ENCODE data around the gene KIAA0586.

KIAA0586 gene

GRCh38 chr14:58398495-58398894 is 29.0 kb upstream of the KIAA0586 start:
- DNase-seq (ENCODE audit: extremely low read depth, insufficient read length), result no peak
- no peak for TF ChIP-seq CTCF (IDR thresholded peaks at IDR 0.05; ENCODE audit: insufficient read depth, low read length, poor library complexity, severe bottlenecking)
- H3K4me3 ChIP-seq (replicated peaks; ENCODE audit: low read depth, low read length), result no peak overlapping the region
- H3K27me3 ChIP-seq (replicated peaks; ENCODE audit: control insufficient read depth, insufficient read depth, low read length), result no peaks in the 10 kb centered on the region
- H3K36me3 ChIP-seq (ENCODE audit: control insufficient read depth, insufficient read depth, low read length), result no peaks in the 10 kb centered on the region

- Histone ChIP-seq H3K4me3 (replicated peaks; ENCODE audit: low read depth, low read length) (no peak overlapping the region), H3K36me3 (ENCODE audit: control insufficient read depth, insufficient read depth, low read length) (no peaks in the 10 kb centered on the region), H3K27me3 (replicated peaks; ENCODE audit: control insufficient read depth, insufficient read depth, low read length) (no peaks in the 10 kb centered on the region)
- DNase-seq (ENCODE audit: extremely low read depth, insufficient read length), result no peak
- no peak for TF ChIP-seq CTCF (IDR thresholded peaks at IDR 0.05; ENCODE audit: insufficient read depth, low read length, poor library complexity, severe bottlenecking)
These were observed 28.6 kb upstream of the KIAA0586 start for GRCh38 chr14:58398895-58399294.

- DNase-seq (ENCODE audit: extremely low read depth, insufficient read length), result no peak
- no peak for TF ChIP-seq CTCF (IDR thresholded peaks at IDR 0.05; ENCODE audit: insufficient read depth, low read length, poor library complexity, severe bottlenecking)
- Histone ChIP-seq H3K36me3 (ENCODE audit: control insufficient read depth, insufficient read depth, low read length) (no peaks in the 10 kb centered on the region), H3K4me3 (replicated peaks; ENCODE audit: low read depth, low read length) (no peak overlapping the region), H3K27me3 (replicated peaks; ENCODE audit: control insufficient read depth, insufficient read depth, low read length) (no peaks in the 10 kb centered on the region)
These were observed 25.9 kb upstream of the KIAA0586 start for GRCh38 chr14:58401587-58401986.

GRCh38 chr14:58408681-58409215 is 18.8 kb upstream of the KIAA0586 start:
- Histone ChIP-seq H3K27me3 (replicated peaks; ENCODE audit: control insufficient read depth, insufficient read depth, low read length) (no peaks in the 10 kb centered on the region), H3K36me3 (ENCODE audit: control insufficient read depth, insufficient read depth, low read length) (peaks cover 4% of the 10 kb centered on the region), H3K4me3 (replicated peaks; ENCODE audit: low read depth, low read length) (no peak overlapping the region)
- no peak for TF ChIP-seq CTCF (IDR thresholded peaks at IDR 0.05; ENCODE audit: insufficient read depth, low read length, poor library complexity, severe bottlenecking)
- no peak for DNase-seq (ENCODE audit: extremely low read depth, insufficient read length)

- no peak for TF ChIP-seq CTCF (IDR thresholded peaks at IDR 0.05; ENCODE audit: insufficient read depth, low read length, poor library complexity, severe bottlenecking)
- Histone ChIP-seq H3K36me3 (ENCODE audit: control insufficient read depth, insufficient read depth, low read length) (peaks cover 10% of the 10 kb centered on the region), H3K4me3 (replicated peaks; ENCODE audit: low read depth, low read length) (no peak overlapping the region), H3K27me3 (replicated peaks; ENCODE audit: control insufficient read depth, insufficient read depth, low read length) (no peaks in the 10 kb centered on the region)
- DNase-seq (ENCODE audit: extremely low read depth, insufficient read length), result no peak
These were observed 12.7 kb upstream of the KIAA0586 start for GRCh38 chr14:58414845-58415244.

Measured in GM06990 (cell line).